ENCODE data around the gene CLEC19A. TPM values are rescaled to one million over a fixed set of nuclear protein-coding genes. Genes with fewer than 3 reads are reported as not detected.

CLEC19A gene
- total and polyA plus RNA-seq, 9 donors: 0.08 to 0.19 (median 0.13) TPM; not detected in 4

- H3K9me3 ChIP-seq (replicated peaks; ENCODE audit: control insufficient read depth, low read depth, low read length): no peaks in the 10 kb centered on the region
- no peak overlapping the region for H3K27ac ChIP-seq (ENCODE audit: low read length)
- 56% methylated on average over 4 of the region's 4 CpGs for WGBS (ENCODE audit: insufficient coverage)
- no peaks in the 10 kb centered on the region for H3K4me1 ChIP-seq (ENCODE audit: control insufficient read depth, insufficient read depth, low read length)
- H3K4me3 ChIP-seq (ENCODE audit: low read length): no peak overlapping the region
- no peaks in the 10 kb centered on the region for H3K36me3 ChIP-seq (ENCODE audit: control insufficient read depth, insufficient read depth, low read length)
- peaks cover 9% of the 10 kb centered on the region for H3K27me3 ChIP-seq (ENCODE audit: control insufficient read depth, insufficient read depth, low read length)
- no peak for DNase-seq
Measured at GRCh38 chr16:19344980-19345379, 59.4 kb downstream of the CLEC19A start.

- 0% methylated on average over 1 of the region's 3 CpGs for WGBS (ENCODE audit: insufficient coverage)
- Histone ChIP-seq H3K9me3 (replicated peaks; ENCODE audit: control insufficient read depth, low read depth, low read length) (no peaks in the 10 kb centered on the region), H3K36me3 (ENCODE audit: control insufficient read depth, insufficient read depth, low read length) (no peaks in the 10 kb centered on the region), H3K4me1 (ENCODE audit: control insufficient read depth, insufficient read depth, low read length) (no peaks in the 10 kb centered on the region), H3K4me3 (ENCODE audit: low read length) (no peak overlapping the region), H3K27me3 (ENCODE audit: control insufficient read depth, insufficient read depth, low read length) (peaks cover 9% of the 10 kb centered on the region), H3K27ac (ENCODE audit: low read length) (no peak overlapping the region)
- DNase-seq: no peak
Measured at GRCh38 chr16:19346335-19346922, 60.9 kb downstream of the CLEC19A start.

- no peak for DNase-seq
- no peak overlapping the region for H3K4me3 ChIP-seq (ENCODE audit: low read length)
- no peaks in the 10 kb centered on the region for H3K36me3 ChIP-seq (ENCODE audit: control insufficient read depth, insufficient read depth, low read length)
- no peaks in the 10 kb centered on the region for H3K9me3 ChIP-seq (replicated peaks; ENCODE audit: control insufficient read depth, low read depth, low read length)
- H3K27ac ChIP-seq (ENCODE audit: low read length): no peak overlapping the region
- H3K4me1 ChIP-seq (ENCODE audit: control insufficient read depth, insufficient read depth, low read length): no peaks in the 10 kb centered on the region
- H3K27me3 ChIP-seq (ENCODE audit: control insufficient read depth, insufficient read depth, low read length): peaks cover 9% of the 10 kb centered on the region
- no CpG with 5 or more reads among the region's 6 CpGs for WGBS (ENCODE audit: insufficient coverage)
Measured at GRCh38 chr16:19348125-19348524, 62.6 kb downstream of the CLEC19A start.

GRCh38 chr16:19348578-19349315 is 63.2 kb downstream of the CLEC19A start:
- no peaks in the 10 kb centered on the region for H3K36me3 ChIP-seq (ENCODE audit: control insufficient read depth, insufficient read depth, low read length)
- H3K27me3 ChIP-seq (ENCODE audit: control insufficient read depth, insufficient read depth, low read length): peaks cover 9% of the 10 kb centered on the region
- H3K9me3 ChIP-seq (replicated peaks; ENCODE audit: control insufficient read depth, low read depth, low read length): no peaks in the 10 kb centered on the region
- H3K27ac ChIP-seq (ENCODE audit: low read length): no peak overlapping the region
- 18% methylated on average over 9 of the region's 11 CpGs for WGBS (ENCODE audit: insufficient coverage)
- no peaks in the 10 kb centered on the region for H3K4me1 ChIP-seq (ENCODE audit: control insufficient read depth, insufficient read depth, low read length)
- H3K4me3 ChIP-seq (ENCODE audit: low read length): no peak overlapping the region
- no peak for DNase-seq

GRCh38 chr16:19354371-19354770 is 68.8 kb downstream of the CLEC19A start:
- no peaks in the 10 kb centered on the region for H3K36me3 ChIP-seq (ENCODE audit: control insufficient read depth, insufficient read depth, low read length)
- DNase-seq: no peak
- peaks cover 1% of the 10 kb centered on the region for H3K27me3 ChIP-seq (ENCODE audit: control insufficient read depth, insufficient read depth, low read length)
- no peaks in the 10 kb centered on the region for H3K4me1 ChIP-seq (ENCODE audit: control insufficient read depth, insufficient read depth, low read length)
- no peak overlapping the region for H3K4me3 ChIP-seq (ENCODE audit: low read length)
- WGBS (ENCODE audit: insufficient coverage): no CpG with 5 or more reads among the region's 2 CpGs
- no peak overlapping the region for H3K27ac ChIP-seq (ENCODE audit: low read length)
- no peaks in the 10 kb centered on the region for H3K9me3 ChIP-seq (replicated peaks; ENCODE audit: control insufficient read depth, low read depth, low read length)

GRCh38 chr16:19356024-19356952 is 70.8 kb downstream of the CLEC19A start:
- DNase-seq: no peak
- Histone ChIP-seq H3K27me3 (ENCODE audit: control insufficient read depth, insufficient read depth, low read length) (no peaks in the 10 kb centered on the region), H3K27ac (ENCODE audit: low read length) (no peak overlapping the region), H3K9me3 (replicated peaks; ENCODE audit: control insufficient read depth, low read depth, low read length) (no peaks in the 10 kb centered on the region), H3K4me3 (ENCODE audit: low read length) (no peak overlapping the region), H3K4me1 (ENCODE audit: control insufficient read depth, insufficient read depth, low read length) (no peaks in the 10 kb centered on the region), H3K36me3 (ENCODE audit: control insufficient read depth, insufficient read depth, low read length) (no peaks in the 10 kb centered on the region)
- 71% methylated on average over 1 of the region's 4 CpGs for WGBS (ENCODE audit: insufficient coverage)

GRCh38 chr16:19359556-19359955 is 74.0 kb downstream of the CLEC19A start:
- H3K9me3 ChIP-seq (replicated peaks; ENCODE audit: control insufficient read depth, low read depth, low read length): no peaks in the 10 kb centered on the region

More at GRCh38 chr16:19359556-19359955, 74.0 kb downstream of the CLEC19A start:
- H3K36me3 ChIP-seq (ENCODE audit: control insufficient read depth, insufficient read depth, low read length): no peaks in the 10 kb centered on the region
- no peaks in the 10 kb centered on the region for H3K27me3 ChIP-seq (ENCODE audit: control insufficient read depth, insufficient read depth, low read length)
- 100% methylated on average over 1 of the region's 2 CpGs for WGBS (ENCODE audit: insufficient coverage)
- H3K4me3 ChIP-seq (ENCODE audit: low read length): no peak overlapping the region
- no peaks in the 10 kb centered on the region for H3K4me1 ChIP-seq (ENCODE audit: control insufficient read depth, insufficient read depth, low read length)
- H3K27ac ChIP-seq (ENCODE audit: low read length): no peak overlapping the region
- no peak for DNase-seq

Other genes with a start within 250 kb of the CLEC19A start
- gene COQ7, start 218.1 kb upstream of the CLEC19A start, total RNA-seq: 30.2 TPM
- gene COQ7, start 218.1 kb upstream of the CLEC19A start, polyA plus RNA-seq (ENCODE audit: insufficient read depth in 1 of 8, insufficient read length in 8 of 8, low replicate concordance in 1 of 8): 10 to 100 TPM; 25.8 to 29.4 (median 27.0) TPM
- 17.8 TPM for gene ITPRIPL2, start 171.8 kb upstream of the CLEC19A start, total RNA-seq
- 10 to 100 TPM; 12.9 to 40.6 (median 22.4) TPM for gene ITPRIPL2, start 171.8 kb upstream of the CLEC19A start, polyA plus RNA-seq (ENCODE audit: insufficient read depth in 1 of 8, insufficient read length in 8 of 8, low replicate concordance in 1 of 8)
- 3.1 TPM for gene SYT17, start 117.5 kb upstream of the CLEC19A start, total RNA-seq
- gene SYT17, start 117.5 kb upstream of the CLEC19A start, polyA plus RNA-seq (ENCODE audit: insufficient read depth in 1 of 8, insufficient read length in 8 of 8, low replicate concordance in 1 of 8): 1 to 10 TPM; 3.7 to 7.1 (median 5.1) TPM
- gene TMC5, start 132.2 kb downstream of the CLEC19A start, total RNA-seq: 0.04 TPM
- 1 to 10 TPM in 1 of 8 donors, under 1 TPM in 6, not detected in 1; 0.11 to 4.2 (median 0.29) TPM for gene TMC5, start 132.2 kb downstream of the CLEC19A start, polyA plus RNA-seq (ENCODE audit: insufficient read depth in 1 of 8, insufficient read length in 8 of 8, low replicate concordance in 1 of 8)
- 39.4 TPM for gene GDE1, start 236.4 kb downstream of the CLEC19A start, total RNA-seq
- 10 to 100 TPM; 49.4 to 56.0 (median 50.9) TPM for gene GDE1, start 236.4 kb downstream of the CLEC19A start, polyA plus RNA-seq (ENCODE audit: insufficient read depth in 1 of 8, insufficient read length in 8 of 8, low replicate concordance in 1 of 8)
- gene CCP110, start 238.2 kb downstream of the CLEC19A start, total RNA-seq: 11.3 TPM
- gene CCP110, start 238.2 kb downstream of the CLEC19A start, polyA plus RNA-seq (ENCODE audit: insufficient read depth in 1 of 8, insufficient read length in 8 of 8, low replicate concordance in 1 of 8): 10 to 100 TPM; 10.8 to 22.5 (median 15.5) TPM

Data from muscle of leg (tissue), 11 donors.